Left kidney (tissue), 2 donors: Measurements from ENCODE around the gene NAPG. TPM values are rescaled to one million over a fixed set of nuclear protein-coding genes. Genes with fewer than 3 reads are reported as not detected.
"Not testable (repeated sequence)": the region's sequence is repeated elsewhere in the genome, so short reads cannot be mapped to it uniquely, and the experiment has no call there.

Experiments
- DNase-seq: peaks from one replicate; pipeline ENCODE4 v3.0.0-alpha.2; 2013
- polyA plus RNA-seq: library from polyadenylated mRNA; unstranded; fragments of 120-200 nt; gene quantifications from one replicate; pipeline ENCODE4 v1.2.1, GENCODE V29; 2013; ENCODE audit not compliant: insufficient read length

Gene NAPG
- polyA plus RNA-seq, 1 donor = 32.3 TPM

GRCh38 chr18:10514082-10514481 lies 11.7 kb upstream of the NAPG start:
- no peak for DNase-seq

GRCh38 chr18:10514601-10515000 lies 11.2 kb upstream of the NAPG start:
- DNase-seq = no peak

- DNase-seq = no peak
These were observed 10.4 kb upstream of the NAPG start for GRCh38 chr18:10515456-10515855.

GRCh38 chr18:10516078-10516477 lies 9.7 kb upstream of the NAPG start:
- no peak for DNase-seq

GRCh38 chr18:10518595-10519255 lies 7.1 kb upstream of the NAPG start:
- DNase-seq = peak; percentile 66

- DNase-seq = no peak
These were observed 6.5 kb upstream of the NAPG start for GRCh38 chr18:10519366-10519765.

- peak; percentile 85 for DNase-seq
These were observed 5.6 kb upstream of the NAPG start for GRCh38 chr18:10519999-10520935.

- DNase-seq = no peak
These were observed 4.3 kb upstream of the NAPG start for GRCh38 chr18:10521566-10521965.

GRCh38 chr18:10522574-10522973 lies 3.3 kb upstream of the NAPG start:
- no peak for DNase-seq

GRCh38 chr18:10523544-10523943 lies 2.3 kb upstream of the NAPG start:
- DNase-seq = no peak

GRCh38 chr18:10524507-10525370 lies 1.1 kb upstream of the NAPG start:
- DNase-seq = no peak

GRCh38 chr18:10525371-10525691 lies 496 bp upstream of the NAPG start:
- DNase-seq = no peak

GRCh38 chr18:10526561-10526949 lies 728 bp downstream of the NAPG start:
- no peak for DNase-seq

GRCh38 chr18:10528439-10528838 lies 2.6 kb downstream of the NAPG start:
- no peak for DNase-seq

- DNase-seq = no peak
These were observed 4.2 kb downstream of the NAPG start for GRCh38 chr18:10530002-10530401.

- DNase-seq = no peak
These were observed 5.0 kb downstream of the NAPG start for GRCh38 chr18:10530852-10531251.

- DNase-seq = no peak
These were observed 7.3 kb downstream of the NAPG start for GRCh38 chr18:10533111-10533510.

GRCh38 chr18:10536280-10536679 lies 10.5 kb downstream of the NAPG start:
- DNase-seq = no peak

GRCh38 chr18:10537765-10538164 lies 11.9 kb downstream of the NAPG start:
- DNase-seq = no peak

GRCh38 chr18:10539124-10539523 lies 13.3 kb downstream of the NAPG start:
- DNase-seq = not testable (repeated sequence)

- DNase-seq = no peak
These were observed 17.4 kb downstream of the NAPG start for GRCh38 chr18:10543277-10543676.

- DNase-seq = no peak
These were observed 18.4 kb downstream of the NAPG start for GRCh38 chr18:10544093-10544748.
